ENCODE measurements around the gene AIFM1. TPM values are rescaled to one million over a fixed set of nuclear protein-coding genes. Genes with fewer than 3 reads are reported as not detected.

The AIFM1 gene
- total RNA-seq, 1 donor from 2014 or later: 14.2 TPM

- Histone ChIP-seq H3K36me3 (no peaks in the 10 kb centered on the region), H3K27ac (peak overlapping the region; percentile 92), H3K4me3 (peak overlapping the region; percentile 63 to 74), H3K9me3 (no peaks in the 10 kb centered on the region), H3K4me1 (peaks cover 50% of the 10 kb centered on the region), H3K27me3 (no peaks in the 10 kb centered on the region)
- no peak for DNase-seq (ENCODE audit: extremely low spot score in 2 of 2)
- TF ChIP-seq POLR2AphosphoS5 (IDR thresholded peaks at IDR 0.05; ENCODE audit: insufficient read depth in 1 of 2, low read depth in 1 of 2) (peak in 1 of 2 donors; percentile 29), CTCF (IDR thresholded peaks at IDR 0.05) (no peak)
- intact Hi-C loops (cut with DNase I): no loop called here
These were observed 55.9 kb downstream of the AIFM1 start for GRCh38 chrX:130109429-130110378.

GRCh38 chrX:130108647-130109428 lies 56.8 kb downstream of the AIFM1 start:
- TF ChIP-seq POLR2AphosphoS5 (IDR thresholded peaks at IDR 0.05; ENCODE audit: insufficient read depth in 1 of 2, low read depth in 1 of 2) (no peak), CTCF (IDR thresholded peaks at IDR 0.05) (no peak), POLR2A (IDR thresholded peaks at IDR 0.05) (no peak)
- no peak for DNase-seq (ENCODE audit: extremely low spot score in 2 of 2)
- intact Hi-C loops (cut with DNase I): no loop called here
- Histone ChIP-seq H3K9me3 (no peaks in the 10 kb centered on the region), H3K4me1 (peaks cover 57% of the 10 kb centered on the region), H3K4me3 (peak overlapping the region; percentile 63 to 74), H3K27me3 (no peaks in the 10 kb centered on the region), H3K36me3 (no peaks in the 10 kb centered on the region), H3K27ac (peak overlapping the region; percentile 92)

DNA sequence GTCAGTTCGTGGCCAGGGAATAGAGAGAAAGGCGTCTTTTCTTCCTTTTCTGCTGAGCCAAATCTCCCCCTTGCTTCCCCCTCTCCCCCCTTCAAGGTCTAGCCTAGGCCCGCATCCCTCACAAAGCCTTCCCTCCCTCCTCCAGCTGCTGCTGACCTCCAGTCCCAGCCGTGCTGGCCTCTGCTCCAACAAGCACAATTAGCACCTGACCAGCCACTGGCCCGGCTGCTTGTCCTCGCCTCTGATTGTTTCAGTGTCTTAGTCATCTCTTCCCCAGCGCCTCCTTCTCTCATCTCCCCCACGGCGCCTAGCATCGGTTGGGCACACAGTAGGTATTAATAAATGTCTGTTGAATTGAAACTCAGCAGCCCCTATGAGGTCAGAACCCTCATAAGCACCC lies 59.6 kb downstream of the AIFM1 start:
- Histone ChIP-seq H3K36me3 (no peaks in the 10 kb centered on the region), H3K4me1 (peaks cover 57% of the 10 kb centered on the region), H3K27me3 (no peaks in the 10 kb centered on the region), H3K27ac (peak overlapping the region; percentile 36), H3K9me3 (no peaks in the 10 kb centered on the region), H3K4me3 (no peak overlapping the region)
- intact Hi-C loops (cut with DNase I): no loop called here
- DNase-seq (ENCODE audit: extremely low spot score in 2 of 2): no peak
- peak in 1 of 2 donors; percentile 29 for TF ChIP-seq POLR2AphosphoS5 (IDR thresholded peaks at IDR 0.05; ENCODE audit: insufficient read depth in 1 of 2, low read depth in 1 of 2)
- TF ChIP-seq CTCF (IDR thresholded peaks at IDR 0.05): no peak
- no peak for TF ChIP-seq POLR2A (IDR thresholded peaks at IDR 0.05)

DNA sequence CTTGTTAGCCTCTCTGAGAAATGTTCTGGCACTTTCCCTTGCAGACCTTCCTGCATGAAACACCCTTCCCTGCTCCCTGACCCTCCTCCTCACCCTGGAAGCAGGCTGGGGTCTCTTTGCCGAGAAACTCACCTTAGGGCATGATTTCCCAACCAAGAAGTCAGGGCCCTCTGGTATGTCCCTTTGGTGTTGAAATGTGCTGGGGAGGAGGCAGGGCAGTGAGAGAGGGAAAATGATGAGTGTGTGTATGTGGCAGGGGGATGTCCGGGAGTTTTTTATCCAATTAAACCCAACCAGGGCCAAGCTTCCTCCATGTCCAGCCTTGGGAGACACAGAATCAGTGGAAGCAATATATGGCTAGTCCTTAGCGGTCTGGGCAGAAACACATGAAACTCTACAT lies 60.4 kb downstream of the AIFM1 start:
- peak overlapping the region; percentile 17 for H3K27ac ChIP-seq
- H3K9me3 ChIP-seq: no peaks in the 10 kb centered on the region
- H3K4me3 ChIP-seq: no peak overlapping the region
- no peaks in the 10 kb centered on the region for H3K36me3 ChIP-seq
- no peak for DNase-seq (ENCODE audit: extremely low spot score in 2 of 2)
- peaks cover 64% of the 10 kb centered on the region for H3K4me1 ChIP-seq
- intact Hi-C loops (cut with DNase I): no loop called here
- no peak for TF ChIP-seq POLR2AphosphoS5 (IDR thresholded peaks at IDR 0.05; ENCODE audit: insufficient read depth in 1 of 2, low read depth in 1 of 2)
- no peak for TF ChIP-seq POLR2A (IDR thresholded peaks at IDR 0.05)
- no peak for TF ChIP-seq CTCF (IDR thresholded peaks at IDR 0.05)
- H3K27me3 ChIP-seq: no peaks in the 10 kb centered on the region

Data from vagina (tissue), 2 donors.